ENCODE data around the gene HLTF. TPM values are rescaled to one million over a fixed set of nuclear protein-coding genes. Genes with fewer than 3 reads are reported as not detected.
A peak's percentile ranks its signal among the peaks of the same experiment; 100 is the strongest.

The HLTF gene
- total and polyA plus RNA-seq, 2 of the 13 experiments (the other 11 are each of a cell fraction or from before 2014, with no cell fraction given), result 12.0 to 22.9 TPM

DNA sequence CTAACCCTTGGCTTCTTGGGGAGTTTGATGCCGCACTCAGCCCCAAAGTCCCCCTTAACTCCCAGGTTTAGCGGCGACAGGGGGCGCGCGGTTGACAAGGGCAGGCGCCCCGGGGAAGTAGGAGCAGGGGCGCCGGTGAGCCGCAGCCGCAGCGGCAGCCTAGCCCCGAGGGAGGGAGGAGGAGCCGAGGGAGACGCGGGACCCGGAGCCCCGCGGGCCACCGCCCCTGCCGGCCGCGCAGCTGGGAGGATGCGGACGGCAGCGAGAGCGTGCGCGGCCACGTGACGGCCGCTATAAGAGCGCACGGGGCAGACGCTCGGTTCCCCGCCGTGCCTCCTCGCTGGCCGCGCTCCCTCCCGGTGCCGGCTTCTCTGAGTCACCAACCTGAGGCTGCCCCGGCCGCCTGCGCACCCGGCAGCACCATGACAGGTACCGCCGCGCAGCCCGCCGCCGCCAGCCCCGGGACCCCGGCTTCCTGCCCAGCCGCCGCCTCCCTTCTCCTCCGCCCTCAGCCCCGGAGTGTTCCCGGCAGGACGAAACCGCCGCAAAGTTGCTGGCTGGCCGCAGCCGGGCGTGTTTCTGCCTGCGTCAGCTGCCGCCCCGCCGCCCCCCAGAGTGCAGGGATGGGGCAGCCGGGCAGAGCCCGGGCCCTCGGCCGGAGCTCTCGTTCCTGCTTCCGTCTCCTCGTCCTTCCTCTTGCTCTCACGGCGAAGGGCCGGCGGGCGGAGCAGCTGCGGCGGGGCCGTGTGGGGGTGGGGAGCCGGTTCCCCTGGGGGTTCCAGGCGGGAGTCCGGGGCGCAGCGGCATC lies 94.9 kb downstream of the HLTF start, which contains the start of gene GYG1 (continued):
- peak; percentile 26; the same call in 1 of the 2 replicates for TF ChIP-seq PATZ1 (CRISPR knock-in tag; IDR thresholded peaks at IDR 0.05)
- TF ChIP-seq ZNF432 (CRISPR knock-in tag; IDR thresholded peaks at IDR 0.05; ENCODE audit: borderline replicate concordance), result no peak
- no peak for TF ChIP-seq RFX1 (IDR thresholded peaks at IDR 0.05)
- no peak for TF ChIP-seq ZNF510 (CRISPR knock-in tag; IDR thresholded peaks at IDR 0.05; ENCODE audit: low read depth)
- TF ChIP-seq ATRX (CRISPR knock-in tag; IDR thresholded peaks at IDR 0.05; ENCODE audit: borderline replicate concordance), result no peak
- peak; percentile 53; the same call in 1 of the 2 replicates for TF ChIP-seq ZNF766 (CRISPR knock-in tag; IDR thresholded peaks at IDR 0.05; ENCODE audit: borderline replicate concordance)
- TF ChIP-seq ZNF747 (CRISPR knock-in tag; IDR thresholded peaks at IDR 0.05; ENCODE audit: borderline replicate concordance), result peak; percentile 23; the same call in 1 of the 2 replicates
- peak; percentile 45 for TF ChIP-seq HDAC2 (CRISPR knock-in tag; IDR thresholded peaks at IDR 0.05)
- TF ChIP-seq, protein P1, sequence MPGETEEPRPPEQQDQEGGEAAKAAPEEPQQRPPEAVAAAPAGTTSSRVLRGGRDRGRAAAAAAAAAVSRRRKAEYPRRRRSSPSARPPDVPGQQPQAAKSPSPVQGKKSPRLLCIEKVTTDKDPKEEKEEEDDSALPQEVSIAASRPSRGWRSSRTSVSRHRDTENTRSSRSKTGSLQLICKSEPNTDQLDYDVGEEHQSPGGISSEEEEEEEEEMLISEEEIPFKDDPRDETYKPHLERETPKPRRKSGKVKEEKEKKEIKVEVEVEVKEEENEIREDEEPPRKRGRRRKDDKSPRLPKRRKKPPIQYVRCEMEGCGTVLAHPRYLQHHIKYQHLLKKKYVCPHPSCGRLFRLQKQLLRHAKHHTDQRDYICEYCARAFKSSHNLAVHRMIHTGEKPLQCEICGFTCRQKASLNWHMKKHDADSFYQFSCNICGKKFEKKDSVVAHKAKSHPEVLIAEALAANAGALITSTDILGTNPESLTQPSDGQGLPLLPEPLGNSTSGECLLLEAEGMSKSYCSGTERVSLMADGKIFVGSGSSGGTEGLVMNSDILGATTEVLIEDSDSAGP (CRISPR knock-in tag; IDR thresholded peaks at IDR 0.05; ENCODE audit: borderline replicate concordance), result peak; percentile 93
- TF ChIP-seq ZFY (CRISPR knock-in tag; IDR thresholded peaks at IDR 0.05), result peak; percentile 69
- no peak for TF ChIP-seq ZFP82 (CRISPR knock-in tag; IDR thresholded peaks at IDR 0.05; ENCODE audit: borderline replicate concordance)
- peak; percentile 41 for TF ChIP-seq ZNF547 (CRISPR knock-in tag; IDR thresholded peaks at IDR 0.05)
- TF ChIP-seq SIX1 (CRISPR knock-in tag; IDR thresholded peaks at IDR 0.05; ENCODE audit: borderline replicate concordance), result no peak
- TF ChIP-seq TRIM24 (CRISPR knock-in tag; IDR thresholded peaks at IDR 0.05), result no peak
- TF ChIP-seq IRX3 (CRISPR knock-in tag; IDR thresholded peaks at IDR 0.05; ENCODE audit: borderline replicate concordance, low read depth), result 0 out of 2 replicates have a peak, but pooled peaks have one; percentile 27
- no peak for TF ChIP-seq YEATS2 (CRISPR knock-in tag; IDR thresholded peaks at IDR 0.05; ENCODE audit: borderline replicate concordance)
- TF ChIP-seq, protein P2, sequence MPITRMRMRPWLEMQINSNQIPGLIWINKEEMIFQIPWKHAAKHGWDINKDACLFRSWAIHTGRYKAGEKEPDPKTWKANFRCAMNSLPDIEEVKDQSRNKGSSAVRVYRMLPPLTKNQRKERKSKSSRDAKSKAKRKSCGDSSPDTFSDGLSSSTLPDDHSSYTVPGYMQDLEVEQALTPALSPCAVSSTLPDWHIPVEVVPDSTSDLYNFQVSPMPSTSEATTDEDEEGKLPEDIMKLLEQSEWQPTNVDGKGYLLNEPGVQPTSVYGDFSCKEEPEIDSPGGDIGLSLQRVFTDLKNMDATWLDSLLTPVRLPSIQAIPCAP (CRISPR knock-in tag; IDR thresholded peaks at IDR 0.05; ENCODE audit: low read depth), result no peak
- TF ChIP-seq HOXD1 (CRISPR knock-in tag; IDR thresholded peaks at IDR 0.05), result 0 out of 2 replicates have a peak, but pooled peaks have one; percentile 14
- TF ChIP-seq RARG (CRISPR knock-in tag; IDR thresholded peaks at IDR 0.05; ENCODE audit: low read depth), result no peak
- no peak for TF ChIP-seq ZNF264 (CRISPR knock-in tag; IDR thresholded peaks at IDR 0.05)
- no peak for TF ChIP-seq NFKBIZ (CRISPR knock-in tag; IDR thresholded peaks at IDR 0.05)
- TF ChIP-seq, protein P3, sequence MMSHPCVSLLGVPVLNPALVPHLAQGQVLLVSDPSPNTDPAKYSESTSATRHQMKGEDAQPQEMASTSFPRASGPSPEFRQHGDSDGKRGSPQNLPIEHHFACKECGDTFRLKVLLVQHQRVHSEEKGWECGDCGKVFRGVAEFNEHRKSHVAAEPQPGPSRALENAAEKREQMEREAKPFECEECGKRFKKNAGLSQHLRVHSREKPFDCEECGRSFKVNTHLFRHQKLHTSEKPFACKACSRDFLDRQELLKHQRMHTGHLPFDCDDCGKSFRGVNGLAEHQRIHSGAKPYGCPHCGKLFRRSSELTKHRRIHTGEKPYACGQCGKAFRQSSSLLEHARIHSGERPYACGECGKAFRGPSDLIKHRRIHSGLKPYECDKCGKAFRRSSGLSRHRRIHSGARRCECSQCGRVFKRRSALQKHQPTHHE (CRISPR knock-in tag; IDR thresholded peaks at IDR 0.05; ENCODE audit: borderline replicate concordance), result peak; percentile 65; the same call in 1 of the 2 replicates
- TF ChIP-seq ZNF777 (CRISPR knock-in tag; IDR thresholded peaks at IDR 0.05), result peak; percentile 62
- TF ChIP-seq ZNF451 (CRISPR knock-in tag; IDR thresholded peaks at IDR 0.05), result peak; percentile 51; the same call in 1 of the 2 replicates
